ENCODE measurements around the gene NTMT1.
"Not testable (repeated sequence)": the region's sequence is repeated elsewhere in the genome, so short reads cannot be mapped to it uniquely, and the experiment has no call there.

Gene NTMT1

GRCh38 chr9:129661029-129661428, 35.1 kb downstream of the NTMT1 start:
- TF ChIP-seq, protein P1, sequence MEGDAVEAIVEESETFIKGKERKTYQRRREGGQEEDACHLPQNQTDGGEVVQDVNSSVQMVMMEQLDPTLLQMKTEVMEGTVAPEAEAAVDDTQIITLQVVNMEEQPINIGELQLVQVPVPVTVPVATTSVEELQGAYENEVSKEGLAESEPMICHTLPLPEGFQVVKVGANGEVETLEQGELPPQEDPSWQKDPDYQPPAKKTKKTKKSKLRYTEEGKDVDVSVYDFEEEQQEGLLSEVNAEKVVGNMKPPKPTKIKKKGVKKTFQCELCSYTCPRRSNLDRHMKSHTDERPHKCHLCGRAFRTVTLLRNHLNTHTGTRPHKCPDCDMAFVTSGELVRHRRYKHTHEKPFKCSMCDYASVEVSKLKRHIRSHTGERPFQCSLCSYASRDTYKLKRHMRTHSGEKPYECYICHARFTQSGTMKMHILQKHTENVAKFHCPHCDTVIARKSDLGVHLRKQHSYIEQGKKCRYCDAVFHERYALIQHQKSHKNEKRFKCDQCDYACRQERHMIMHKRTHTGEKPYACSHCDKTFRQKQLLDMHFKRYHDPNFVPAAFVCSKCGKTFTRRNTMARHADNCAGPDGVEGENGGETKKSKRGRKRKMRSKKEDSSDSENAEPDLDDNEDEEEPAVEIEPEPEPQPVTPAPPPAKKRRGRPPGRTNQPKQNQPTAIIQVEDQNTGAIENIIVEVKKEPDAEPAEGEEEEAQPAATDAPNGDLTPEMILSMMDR (IDR thresholded peaks at IDR 0.05; ENCODE audit: poor library complexity, severe bottlenecking): no peak
- Histone ChIP-seq H3K27ac (ENCODE audit: poor library complexity, severe bottlenecking) (no peak overlapping the region), H3K9me3 (ENCODE audit: severe bottlenecking) (no peaks in the 10 kb centered on the region), H3K36me3 (ENCODE audit: low read depth) (no peaks in the 10 kb centered on the region), H3K4me3 (ENCODE audit: severe bottlenecking) (no peak overlapping the region), H3K27me3 (ENCODE audit: insufficient read depth, poor library complexity, severe bottlenecking) (peaks cover 10% of the 10 kb centered on the region), H3K4me1 (ENCODE audit: insufficient read depth, poor library complexity, severe bottlenecking) (no peaks in the 10 kb centered on the region)
- no peak for DNase-seq (ENCODE audit: low spot score)
- no peak for ATAC-seq (ENCODE audit: low read depth)

- not testable (repeated sequence) for H3K27ac ChIP-seq (ENCODE audit: poor library complexity, severe bottlenecking); H3K4me3 ChIP-seq (ENCODE audit: severe bottlenecking); DNase-seq (ENCODE audit: low spot score); H3K4me1 ChIP-seq (ENCODE audit: insufficient read depth, poor library complexity, severe bottlenecking); H3K9me3 ChIP-seq (ENCODE audit: severe bottlenecking); ATAC-seq (ENCODE audit: low read depth); H3K36me3 ChIP-seq (ENCODE audit: low read depth)
- peaks cover 16% of the 10 kb centered on the region for H3K27me3 ChIP-seq (ENCODE audit: insufficient read depth, poor library complexity, severe bottlenecking)
Measured at GRCh38 chr9:129662239-129662638, 36.3 kb downstream of the NTMT1 start.

- DNase-seq (ENCODE audit: low spot score): no peak
- no peak for ATAC-seq (ENCODE audit: low read depth)
- Histone ChIP-seq H3K4me3 (ENCODE audit: severe bottlenecking) (no peak overlapping the region), H3K36me3 (ENCODE audit: low read depth) (no peaks in the 10 kb centered on the region), H3K27me3 (ENCODE audit: insufficient read depth, poor library complexity, severe bottlenecking) (peaks cover 16% of the 10 kb centered on the region), H3K4me1 (ENCODE audit: insufficient read depth, poor library complexity, severe bottlenecking) (no peaks in the 10 kb centered on the region), H3K27ac (ENCODE audit: poor library complexity, severe bottlenecking) (no peak overlapping the region), H3K9me3 (ENCODE audit: severe bottlenecking) (no peaks in the 10 kb centered on the region)
- TF ChIP-seq, protein P1 (IDR thresholded peaks at IDR 0.05; ENCODE audit: poor library complexity, severe bottlenecking): no peak
Measured at GRCh38 chr9:129664746-129665388, 38.9 kb downstream of the NTMT1 start.

- DNase-seq (ENCODE audit: low spot score) (no peak), ATAC-seq (ENCODE audit: low read depth) (0 out of 3 replicates have a peak, but pooled peaks have one; percentile 31)
- Histone ChIP-seq H3K4me3 (ENCODE audit: severe bottlenecking) (peak within 1 kb of the TSS; percentile 27), H3K27ac (ENCODE audit: poor library complexity, severe bottlenecking) (no peak within 1 kb of the TSS), H3K9me3 (ENCODE audit: severe bottlenecking) (no peaks in the 10 kb centered on the region), H3K27me3 (ENCODE audit: insufficient read depth, poor library complexity, severe bottlenecking) (peaks cover 16% of the 10 kb centered on the region), H3K4me1 (ENCODE audit: insufficient read depth, poor library complexity, severe bottlenecking) (no peaks in the 10 kb centered on the region), H3K36me3 (ENCODE audit: low read depth) (no peaks in the 10 kb centered on the region)
- TF ChIP-seq, protein P1 (IDR thresholded peaks at IDR 0.05; ENCODE audit: poor library complexity, severe bottlenecking): no peak
Measured at GRCh38 chr9:129665389-129665775, 39.4 kb downstream of the NTMT1 start, which contains the start of gene PRRX2. Gene PRRX2, plus strand, starts transcription at chr9:129665647. Its CDS starts 221 bp downstream, at chr9:129665868.

DNA sequence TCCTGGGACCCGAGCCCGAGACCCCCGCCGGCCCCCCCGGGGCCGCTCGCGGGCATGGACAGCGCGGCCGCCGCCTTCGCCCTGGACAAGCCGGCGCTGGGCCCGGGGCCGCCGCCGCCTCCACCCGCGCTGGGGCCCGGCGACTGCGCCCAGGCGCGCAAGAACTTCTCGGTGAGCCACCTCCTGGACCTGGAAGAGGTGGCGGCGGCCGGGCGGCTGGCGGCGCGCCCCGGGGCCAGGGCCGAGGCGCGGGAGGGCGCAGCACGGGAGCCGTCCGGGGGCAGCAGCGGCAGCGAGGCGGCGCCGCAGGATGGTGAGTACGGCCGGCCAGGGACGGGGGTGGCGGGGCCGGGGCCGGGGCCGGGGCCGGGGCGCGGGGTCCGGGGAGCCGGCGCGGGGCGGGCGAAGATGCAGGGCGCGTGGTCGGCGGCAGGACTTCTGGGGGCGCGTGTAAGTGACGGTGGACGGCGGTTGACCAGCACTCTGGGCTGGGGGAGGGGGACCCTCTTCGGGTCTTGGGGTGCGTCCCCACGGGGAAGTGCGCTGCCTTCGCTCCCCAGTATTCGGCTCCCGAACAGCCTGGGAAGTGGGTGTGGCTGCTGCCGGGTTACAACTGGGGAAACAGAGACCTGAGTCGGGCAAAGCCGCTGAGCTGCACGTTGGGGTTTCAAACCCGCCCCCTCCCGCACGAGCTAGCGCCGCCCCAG, 40.0 kb downstream of the NTMT1 start:
- H3K4me1 ChIP-seq (ENCODE audit: insufficient read depth, poor library complexity, severe bottlenecking): no peaks in the 10 kb centered on the region
- ATAC-seq (ENCODE audit: low read depth): no peak
- no peak for DNase-seq (ENCODE audit: low spot score)
- H3K36me3 ChIP-seq (ENCODE audit: low read depth): no peaks in the 10 kb centered on the region
- H3K27ac ChIP-seq (ENCODE audit: poor library complexity, severe bottlenecking): no peak overlapping the region
- H3K27me3 ChIP-seq (ENCODE audit: insufficient read depth, poor library complexity, severe bottlenecking): peaks cover 16% of the 10 kb centered on the region
- TF ChIP-seq, protein P1 (IDR thresholded peaks at IDR 0.05; ENCODE audit: poor library complexity, severe bottlenecking): no peak
- H3K4me3 ChIP-seq (ENCODE audit: severe bottlenecking): peak overlapping the region; percentile 27
- H3K9me3 ChIP-seq (ENCODE audit: severe bottlenecking): no peaks in the 10 kb centered on the region

Measured in RWPE2 (cell line).